Tibial nerve (tissue), 4 donors: ENCODE measurements around the gene SBSN.

ENCODE experiments used
- CTCF ChIP-seq, 5 experiments: fragments of 200-600 bp in 3 of 5; fragments of 450-650 bp in 2 of 5; sonication (generic) in 3 of 5; IDR thresholded peaks; one replicate each; pipeline ENCODE4 v1.5.1; 2016 to 2019; ENCODE audit warnings: antibody characterized with exemption in 5 of 5, mild to moderate bottlenecking in 3 of 5, moderate library complexity in 2 of 5
- EP300 ChIP-seq, 2 donors: sonication (generic); formaldehyde crosslinking; IDR thresholded peaks; one replicate each; pipeline ENCODE4 v1.6.1; 2017; ENCODE audit warnings: antibody characterized with exemption in 2 of 2, mild to moderate bottlenecking in 1 of 2
- POLR2A ChIP-seq, 2 donors: fragments of 450-650 bp; IDR thresholded peaks; one replicate each; pipeline ENCODE4 v1.6.1; 2017; ENCODE audit warnings: antibody characterized with exemption in 2 of 2, mild to moderate bottlenecking in 2 of 2, moderate library complexity in 2 of 2

GRCh38 chr19:35491836-35492360 lies 36.2 kb downstream of the SBSN start:
- TF ChIP-seq CTCF (IDR thresholded peaks at IDR 0.05) (no peak), EP300 (IDR thresholded peaks at IDR 0.05) (no peak), POLR2A (IDR thresholded peaks at IDR 0.05) (no peak)
